ENCODE measurements around the gene ZSCAN31. TPM values are rescaled to one million over a fixed set of nuclear protein-coding genes. Genes with fewer than 3 reads are reported as not detected.

The ZSCAN31 gene
- total RNA-seq = 10 to 100 TPM in 3 of 4 donors, 1 to 10 TPM in 1; 9.0 to 28.3 (median 17.0) TPM

DNA sequence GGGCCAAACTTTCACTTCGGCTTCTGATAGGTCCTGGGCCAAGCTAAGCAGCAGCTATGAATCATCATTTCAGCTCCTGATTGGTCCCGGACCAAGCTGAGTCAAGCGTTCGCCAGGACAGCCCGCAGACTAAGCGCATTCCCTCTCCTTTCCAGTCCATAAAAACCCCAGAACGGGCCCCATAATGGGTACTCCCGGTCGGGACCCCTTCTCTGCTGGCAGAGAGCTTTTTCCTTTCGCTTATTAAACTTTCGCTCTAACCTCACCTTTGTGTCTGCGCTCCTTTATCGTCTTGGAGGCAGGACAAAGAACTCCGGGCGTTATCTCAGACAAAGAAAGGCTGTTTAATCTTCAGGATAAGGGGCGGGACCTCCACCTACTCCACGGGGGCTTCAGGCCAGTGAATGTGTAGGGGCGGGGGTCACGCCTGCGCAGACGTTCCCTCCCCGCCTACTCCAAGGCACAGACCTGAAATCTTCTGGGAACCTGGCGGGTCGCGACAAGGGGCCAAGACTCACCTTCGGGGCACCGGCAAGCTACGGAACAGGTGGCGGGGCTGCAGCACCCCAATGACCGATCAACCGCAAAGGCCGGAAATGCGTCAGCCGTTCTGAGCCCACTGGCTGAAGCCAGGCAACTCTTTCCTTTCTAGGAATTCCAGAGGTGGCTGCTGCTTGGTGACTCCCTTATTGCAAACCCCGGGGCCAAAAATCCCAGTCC is at the start of gene ZSCAN31:
Gene ZSCAN31 (minus strand): TSS at position 585 of the 720 bp plus-strand sequence. CDS start 6,465 bp downstream, outside the sequence.
- 1% methylated on average over 30 of the region's 35 CpGs; no CpG with 5 or more reads in 1 of the 2 donors for WGBS, 2 donors (ENCODE audit: low coverage in 1 of 2)
- H3K36me3 ChIP-seq = no peaks in the 10 kb centered on the region
- H3K9me3 ChIP-seq = peaks cover 0 to 3% of the 10 kb centered on the region in 2 donors
- in situ Hi-C loops (cut with MboI; ENCODE audit: low pct_ligation_motif_present in 1 of 4, low pct_unique_long_range_greater_than_20kb in 1 of 4, low sequenced_read_pairs in 3 of 4) (loop anchor here in 1 of 4 donors (25.0 kb wide), 1 partner anchor 1173 kb away; no protein-coding TSS in a partner anchor), intact Hi-C loops (cut with DNase I; ENCODE audit: low total_unique reads) (loop anchor here (10.0 kb wide), 1 partner anchor 51 kb away; the partner anchor contains the start of gene PGBD1)
- peak within 1 kb of the TSS; percentile 96 to 98 (median 96) for H3K27ac ChIP-seq
- peaks cover 6 to 24% (median 15%) of the 10 kb centered on the region in 4 donors for H3K4me1 ChIP-seq
- DNase-seq = peak; percentile 96
- peak; percentile 98 for TF ChIP-seq POLR2A (IDR thresholded peaks at IDR 0.05)
- TF ChIP-seq, protein P1, sequence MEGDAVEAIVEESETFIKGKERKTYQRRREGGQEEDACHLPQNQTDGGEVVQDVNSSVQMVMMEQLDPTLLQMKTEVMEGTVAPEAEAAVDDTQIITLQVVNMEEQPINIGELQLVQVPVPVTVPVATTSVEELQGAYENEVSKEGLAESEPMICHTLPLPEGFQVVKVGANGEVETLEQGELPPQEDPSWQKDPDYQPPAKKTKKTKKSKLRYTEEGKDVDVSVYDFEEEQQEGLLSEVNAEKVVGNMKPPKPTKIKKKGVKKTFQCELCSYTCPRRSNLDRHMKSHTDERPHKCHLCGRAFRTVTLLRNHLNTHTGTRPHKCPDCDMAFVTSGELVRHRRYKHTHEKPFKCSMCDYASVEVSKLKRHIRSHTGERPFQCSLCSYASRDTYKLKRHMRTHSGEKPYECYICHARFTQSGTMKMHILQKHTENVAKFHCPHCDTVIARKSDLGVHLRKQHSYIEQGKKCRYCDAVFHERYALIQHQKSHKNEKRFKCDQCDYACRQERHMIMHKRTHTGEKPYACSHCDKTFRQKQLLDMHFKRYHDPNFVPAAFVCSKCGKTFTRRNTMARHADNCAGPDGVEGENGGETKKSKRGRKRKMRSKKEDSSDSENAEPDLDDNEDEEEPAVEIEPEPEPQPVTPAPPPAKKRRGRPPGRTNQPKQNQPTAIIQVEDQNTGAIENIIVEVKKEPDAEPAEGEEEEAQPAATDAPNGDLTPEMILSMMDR (IDR thresholded peaks at IDR 0.05) = peak in 1 of 5 experiments; percentile 5
- peak; percentile 73 to 96 (median 94) for TF ChIP-seq POLR2AphosphoS5 (IDR thresholded peaks at IDR 0.05)
- no peak for TF ChIP-seq EP300 (IDR thresholded peaks at IDR 0.05; ENCODE audit: low read depth)
- no peaks in the 10 kb centered on the region for H3K27me3 ChIP-seq
- peak within 1 kb of the TSS; percentile 52 to 76 (median 63) for H3K4me3 ChIP-seq

DNA sequence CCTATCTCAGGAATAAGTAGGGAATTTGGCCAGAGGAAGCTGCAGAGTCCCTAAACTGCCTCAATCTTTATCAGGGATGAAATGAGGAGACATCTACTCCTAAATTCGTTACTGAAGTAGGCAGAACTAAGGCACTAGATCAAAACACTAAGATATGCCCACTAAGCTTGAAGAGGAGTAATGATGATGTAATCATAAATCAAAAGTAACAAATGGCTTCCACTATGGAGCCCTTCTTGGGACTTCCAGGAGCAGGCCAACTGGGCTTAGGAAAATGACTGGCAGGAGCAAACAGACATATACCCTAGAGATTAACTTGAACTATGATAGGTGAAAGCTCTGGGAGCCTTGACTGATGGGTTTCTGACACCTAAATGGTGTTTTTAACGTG is 48.2 kb upstream of the ZSCAN31 start:
- intact Hi-C loops (cut with DNase I; ENCODE audit: low total_unique reads) = no loop called here
- TF ChIP-seq POLR2A (IDR thresholded peaks at IDR 0.05) (no peak), EP300 (IDR thresholded peaks at IDR 0.05; ENCODE audit: low read depth) (no peak), POLR2AphosphoS5 (IDR thresholded peaks at IDR 0.05) (no peak)
- TF ChIP-seq, protein P1 (IDR thresholded peaks at IDR 0.05) = no peak
- Histone ChIP-seq H3K27ac (peak overlapping the region in 3 of 4 donors; percentile 78 to 88 (median 87)), H3K4me1 (peaks cover 0 to 15% (median 5%) of the 10 kb centered on the region in 4 donors), H3K9me3 (no peaks in the 10 kb centered on the region), H3K36me3 (peaks cover 0 to 18% (median 9%) of the 10 kb centered on the region in 4 donors), H3K27me3 (no peaks in the 10 kb centered on the region), H3K4me3 (no peak overlapping the region)
- in situ Hi-C loops (cut with MboI; ENCODE audit: low pct_ligation_motif_present in 1 of 4, low pct_unique_long_range_greater_than_20kb in 1 of 4, low sequenced_read_pairs in 3 of 4) = no loop called here
- WGBS, 2 donors (ENCODE audit: low coverage in 1 of 2) = 57 to 78% methylated on average over 2 of the region's 2 CpGs
- no peak for DNase-seq

DNA sequence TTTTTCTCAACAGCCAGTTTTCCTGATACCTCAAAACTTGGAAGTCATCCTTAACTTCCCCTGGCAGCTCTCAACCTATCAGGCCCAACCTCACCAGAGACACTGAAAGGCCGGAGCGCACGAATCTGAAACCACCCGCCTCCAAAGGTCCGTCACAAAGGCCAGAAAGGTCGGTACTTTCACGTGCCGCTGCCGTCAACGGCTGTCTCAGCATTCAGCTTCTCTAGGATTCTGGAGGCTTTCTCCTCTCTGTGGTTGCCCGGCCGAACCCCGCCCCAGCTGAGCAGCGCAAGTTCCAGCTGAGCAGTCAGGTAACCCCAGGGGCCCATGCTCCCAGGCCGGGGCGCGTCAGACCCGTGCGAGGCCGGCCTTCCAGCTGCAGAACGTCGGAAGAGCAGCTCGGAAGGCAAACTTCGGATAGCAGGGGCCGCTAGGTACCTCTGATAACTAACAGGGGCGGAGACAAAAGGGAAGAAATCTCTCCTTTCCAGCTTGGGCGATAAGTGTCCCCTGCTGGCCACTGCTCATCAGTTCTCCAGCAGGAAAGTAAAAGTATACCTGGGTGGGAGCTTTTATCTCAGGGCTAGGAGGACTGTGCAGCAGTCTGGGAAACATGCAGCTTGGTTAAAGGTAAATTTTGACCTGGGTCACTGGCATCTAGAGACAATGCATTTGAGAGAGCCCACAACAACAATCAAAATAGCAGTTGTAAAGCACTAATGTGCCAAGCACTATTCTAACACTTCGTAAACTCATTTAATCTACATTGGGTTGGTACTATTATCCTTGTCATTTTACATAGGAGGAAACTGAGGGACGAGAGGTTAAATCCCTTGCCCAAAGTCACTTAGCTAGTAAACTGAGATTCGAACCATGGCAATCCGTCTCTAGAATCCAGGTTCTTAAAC is 47.5 kb upstream of the ZSCAN31 start:
- DNase-seq = peak; percentile 92
- WGBS, 2 donors (ENCODE audit: low coverage in 1 of 2) = 32 to 39% methylated on average over 8 to 24 of the region's 31 CpGs
- TF ChIP-seq, protein P1 (IDR thresholded peaks at IDR 0.05) = peak; percentile 39 to 81 (median 52)
- peak; percentile 50 for TF ChIP-seq POLR2A (IDR thresholded peaks at IDR 0.05)
- TF ChIP-seq POLR2AphosphoS5 (IDR thresholded peaks at IDR 0.05) = peak; percentile 26 to 73 (median 71)
- TF ChIP-seq EP300 (IDR thresholded peaks at IDR 0.05; ENCODE audit: low read depth) = no peak
- intact Hi-C loops (cut with DNase I; ENCODE audit: low total_unique reads) (no loop called here), in situ Hi-C loops (cut with MboI; ENCODE audit: low pct_ligation_motif_present in 1 of 4, low pct_unique_long_range_greater_than_20kb in 1 of 4, low sequenced_read_pairs in 3 of 4) (no loop called here)
- Histone ChIP-seq H3K4me1 (peaks cover 0 to 15% (median 5%) of the 10 kb centered on the region in 4 donors), H3K27ac (peak overlapping the region; percentile 62 to 88 (median 82)), H3K4me3 (peak overlapping the region in 3 of 4 donors; percentile 37 to 65 (median 44)), H3K27me3 (no peaks in the 10 kb centered on the region), H3K36me3 (peaks cover 0 to 18% (median 10%) of the 10 kb centered on the region in 4 donors), H3K9me3 (no peaks in the 10 kb centered on the region)
